IMR-90 (cell line): ENCODE data around the gene GPR176.

Source experiments
- BHLHE40 ChIP-seq: fragments of 150-350 bp; IDR thresholded peaks from 2 replicates; pipeline ENCODE4 v1.6.1; 2016; ENCODE audit warnings: mild to moderate bottlenecking, low read depth, low read length
- CEBPB ChIP-seq: IDR thresholded peaks from 2 replicates; pipeline ENCODE4 v1.6.1; 2012; ENCODE audit warnings: low read depth, low read length, improper control_type of control experiment
- CHD1 ChIP-seq: IDR thresholded peaks from 2 replicates; pipeline ENCODE4 v1.6.1; 2012; ENCODE audit warnings: low read depth, low read length, improper control_type of control experiment
- MAFK ChIP-seq: IDR thresholded peaks from 2 replicates; pipeline ENCODE4 v1.6.1; 2012; ENCODE audit warnings: low read depth, low read length, improper control_type of control experiment
- MAZ ChIP-seq: IDR thresholded peaks from 2 replicates; pipeline ENCODE4 v1.6.1; 2012; ENCODE audit warnings: low read depth, mild to moderate bottlenecking, low read length, improper control_type of control experiment, moderate library complexity, borderline replicate concordance
- POLR2A ChIP-seq: IDR thresholded peaks from 2 replicates; pipeline ENCODE4 v1.6.1; 2012; ENCODE audit warnings: mild to moderate bottlenecking, low read depth, low read length
- RAD21 ChIP-seq: IDR thresholded peaks from 2 replicates; pipeline ENCODE4 v1.6.1; 2012; ENCODE audit warnings: low read length, improper control_type of control experiment
- RFX5 ChIP-seq: IDR thresholded peaks from 2 replicates; pipeline ENCODE4 v1.8.0; 2012; ENCODE audit warnings: low read depth, mild to moderate bottlenecking, low read length, moderate library complexity
- SMC3 ChIP-seq: fragments of 150-350 bp; IDR thresholded peaks from 2 replicates; pipeline ENCODE4 v1.6.1; 2016; ENCODE audit warnings: low read depth, mild to moderate bottlenecking, antibody characterized with exemption, low read length, moderate library complexity
- TF ChIP-seq, protein P1 (sequence below): conservative IDR thresholded peaks from 2 replicates; pipeline ENCODE4 v1.5.1; 2012; ENCODE audit warnings: mild to moderate bottlenecking, low read depth, low read length, improper control_type of control experiment

DNA sequence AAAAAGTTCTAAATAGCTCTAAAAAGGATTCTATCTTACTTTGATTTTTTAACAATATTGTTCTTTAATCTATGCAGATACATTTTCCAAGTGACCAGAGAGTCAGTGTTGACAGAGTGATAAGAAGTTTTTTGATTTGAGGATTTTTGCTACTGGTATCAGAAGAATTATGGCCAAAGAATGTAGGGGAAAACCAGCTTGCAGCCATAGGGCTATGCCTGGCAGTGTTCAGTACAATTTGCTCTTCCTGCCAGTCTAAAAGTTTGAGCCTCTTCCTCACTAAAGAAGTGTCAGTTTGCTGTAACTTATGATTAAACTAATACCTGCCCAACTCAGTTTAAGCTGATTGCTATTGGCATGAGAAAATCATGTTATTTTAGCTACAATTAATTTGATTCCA lies 102.2 kb downstream of the GPR176 start:
- TF ChIP-seq RAD21 (no peak), POLR2A (no peak), MAZ (no peak), CHD1 (no peak), RFX5 (no peak), CEBPB (no peak), BHLHE40 (no peak), SMC3 (no peak), MAFK (no peak)
- TF ChIP-seq, protein P1, sequence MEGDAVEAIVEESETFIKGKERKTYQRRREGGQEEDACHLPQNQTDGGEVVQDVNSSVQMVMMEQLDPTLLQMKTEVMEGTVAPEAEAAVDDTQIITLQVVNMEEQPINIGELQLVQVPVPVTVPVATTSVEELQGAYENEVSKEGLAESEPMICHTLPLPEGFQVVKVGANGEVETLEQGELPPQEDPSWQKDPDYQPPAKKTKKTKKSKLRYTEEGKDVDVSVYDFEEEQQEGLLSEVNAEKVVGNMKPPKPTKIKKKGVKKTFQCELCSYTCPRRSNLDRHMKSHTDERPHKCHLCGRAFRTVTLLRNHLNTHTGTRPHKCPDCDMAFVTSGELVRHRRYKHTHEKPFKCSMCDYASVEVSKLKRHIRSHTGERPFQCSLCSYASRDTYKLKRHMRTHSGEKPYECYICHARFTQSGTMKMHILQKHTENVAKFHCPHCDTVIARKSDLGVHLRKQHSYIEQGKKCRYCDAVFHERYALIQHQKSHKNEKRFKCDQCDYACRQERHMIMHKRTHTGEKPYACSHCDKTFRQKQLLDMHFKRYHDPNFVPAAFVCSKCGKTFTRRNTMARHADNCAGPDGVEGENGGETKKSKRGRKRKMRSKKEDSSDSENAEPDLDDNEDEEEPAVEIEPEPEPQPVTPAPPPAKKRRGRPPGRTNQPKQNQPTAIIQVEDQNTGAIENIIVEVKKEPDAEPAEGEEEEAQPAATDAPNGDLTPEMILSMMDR, result no peak
